Stimulated activated CD8-positive, alpha-beta memory T cell treated with anti-CD3 and anti-CD28 coated beads, Interleukin-15, amount 100 ng/mL, for 24 hours (primary cell): ENCODE measurements around the gene DLAT.
"Not testable (repeated sequence)": the region's sequence is repeated elsewhere in the genome, so short reads cannot be mapped to it uniquely, and the experiment has no call there.

Experiments
- DNase-seq: peaks from one replicate; pipeline ENCODE4 v3.0.0-alpha.2; 2020; ENCODE audit warnings: low read depth

DLAT gene

DNA sequence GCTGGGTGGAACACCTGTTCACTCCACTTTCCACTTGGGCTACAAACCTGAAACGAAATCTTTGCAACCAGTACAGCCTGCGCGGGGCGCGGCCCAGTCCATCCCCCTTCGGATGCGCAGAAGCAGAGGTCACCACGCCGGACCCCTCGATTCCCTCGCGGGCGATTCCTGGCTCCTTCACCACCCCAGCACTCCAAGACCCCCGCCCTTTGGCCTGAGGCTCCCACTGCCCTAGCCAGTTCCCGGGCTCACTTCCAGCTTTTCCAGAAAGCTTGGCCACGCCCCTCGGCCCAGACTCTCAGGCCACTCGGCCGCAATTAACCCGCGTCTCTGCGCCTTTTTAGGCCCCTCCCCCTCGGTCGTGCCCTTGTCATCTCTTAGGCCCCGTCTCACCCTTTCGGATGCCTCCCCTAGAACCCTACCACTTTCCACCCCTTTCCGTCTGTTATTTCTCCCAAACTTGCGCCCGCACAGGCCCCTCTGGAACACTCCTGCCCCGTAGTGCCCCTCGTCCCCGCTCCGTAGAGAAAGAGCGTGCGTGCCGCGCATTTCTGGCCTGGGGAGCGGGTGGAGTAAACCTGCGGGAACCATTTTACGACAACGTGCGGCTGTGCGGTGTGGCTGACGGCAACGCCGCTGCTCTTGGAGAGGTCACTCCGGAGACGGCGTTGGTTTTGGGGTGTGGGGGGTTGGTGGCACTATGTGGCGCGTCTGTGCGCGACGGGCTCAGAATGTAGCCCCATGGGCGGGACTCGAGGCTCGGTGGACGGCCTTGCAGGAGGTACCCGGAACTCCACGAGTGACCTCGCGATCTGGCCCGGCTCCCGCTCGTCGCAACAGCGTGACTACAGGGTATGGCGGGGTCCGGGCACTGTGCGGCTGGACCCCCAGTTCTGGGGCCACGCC is at the start of gene DLAT:
Gene DLAT, plus strand, starts transcription at position 636 of the 906 bp plus-strand sequence. Its CDS starts 65 bp downstream, at position 701.
- DNase-seq = peak; percentile 60

DNA sequence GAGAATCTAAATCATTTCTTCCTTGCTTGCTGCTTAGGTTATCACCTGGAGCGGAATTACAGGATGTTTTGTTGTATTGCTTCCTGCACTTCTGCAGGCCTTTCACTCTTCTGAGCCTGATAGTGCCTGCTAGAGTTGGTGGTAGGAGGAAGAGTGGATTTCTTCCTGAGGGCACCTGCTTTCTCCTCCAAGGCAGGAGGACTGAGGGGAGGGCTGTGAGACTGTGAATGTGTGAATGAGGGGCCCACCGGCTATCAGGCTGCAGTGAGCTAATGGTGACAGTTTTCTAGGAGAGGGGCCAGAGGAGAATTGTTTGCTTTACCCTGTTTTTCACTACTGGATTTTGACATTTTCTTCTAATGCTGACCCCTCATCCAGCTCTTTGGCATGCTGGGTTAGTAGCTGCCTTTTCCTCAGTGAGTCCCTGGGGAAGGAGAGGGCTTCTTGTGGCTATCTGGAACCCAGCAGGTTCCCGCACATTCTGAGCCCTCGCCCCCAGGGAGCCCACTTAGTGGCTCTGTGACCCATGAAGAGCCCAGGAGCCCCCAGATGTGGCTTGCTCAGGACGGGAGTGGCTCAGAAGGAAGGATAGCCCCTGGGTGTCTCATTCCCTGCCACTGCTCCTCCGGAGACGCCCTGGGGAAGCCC is 49.0 kb upstream of the DLAT start:
- DNase-seq = no peak

GRCh38 chr11:111976767-111977145 is 48.5 kb upstream of the DLAT start:
- DNase-seq = no peak

GRCh38 chr11:111977146-111978027 is 47.8 kb upstream of the DLAT start:
- no peak for DNase-seq

DNA sequence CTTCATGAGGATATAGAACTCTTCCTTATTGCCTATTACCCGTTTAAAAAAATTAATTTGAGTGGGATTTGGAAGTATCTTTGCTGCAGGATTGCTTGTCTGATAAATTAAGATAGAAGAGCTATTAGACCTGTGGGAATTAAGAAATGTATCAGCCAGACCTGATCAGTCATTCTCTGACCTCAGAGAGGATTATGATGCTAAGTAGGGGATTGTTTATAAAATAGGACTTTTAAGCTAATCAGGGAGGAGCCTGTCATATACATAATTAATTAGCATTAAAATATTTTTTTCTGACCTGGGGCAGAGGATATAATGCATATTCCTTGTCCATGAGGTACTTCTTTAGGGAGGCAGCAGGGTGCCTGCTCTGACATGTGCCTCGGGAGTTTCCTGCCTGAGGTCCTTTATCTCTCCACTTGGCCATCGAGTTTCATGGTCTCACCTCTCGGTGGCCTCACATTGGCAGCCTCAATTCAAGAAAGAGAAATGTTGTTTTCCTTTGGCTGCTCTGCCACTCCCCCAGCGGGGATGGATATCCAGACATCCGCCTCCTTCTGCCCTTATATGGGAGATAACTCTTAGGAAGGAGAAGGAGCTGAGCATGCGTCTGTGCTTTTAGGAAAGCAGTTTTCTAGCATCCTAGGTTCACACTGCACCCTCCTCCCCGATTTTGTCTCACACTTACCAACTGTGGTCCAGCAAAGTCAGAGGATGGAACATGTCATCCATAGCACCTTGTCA is 47.0 kb upstream of the DLAT start:
- DNase-seq = no peak

GRCh38 chr11:111980062-111980461 is 45.1 kb upstream of the DLAT start:
- no peak for DNase-seq

DNA sequence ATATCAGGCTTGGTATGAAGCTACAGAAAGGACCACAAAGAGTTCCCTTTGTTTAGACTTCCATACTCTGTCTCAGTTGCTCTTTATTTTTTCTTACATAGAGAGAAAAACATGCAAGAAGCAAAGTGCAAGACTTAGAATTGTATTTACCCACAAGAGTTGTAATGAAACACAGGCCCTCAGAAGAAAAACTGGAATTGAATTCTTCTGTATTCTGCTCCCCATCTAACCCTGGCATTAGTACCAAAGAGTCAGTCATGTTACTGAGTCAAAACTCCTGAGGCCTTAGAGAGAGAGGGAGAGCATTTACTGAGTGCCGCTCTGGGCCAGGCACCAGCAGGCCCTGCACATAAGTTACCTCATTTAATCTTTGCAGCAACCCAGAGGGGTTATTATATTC is 43.9 kb upstream of the DLAT start:
- no peak for DNase-seq

DNA sequence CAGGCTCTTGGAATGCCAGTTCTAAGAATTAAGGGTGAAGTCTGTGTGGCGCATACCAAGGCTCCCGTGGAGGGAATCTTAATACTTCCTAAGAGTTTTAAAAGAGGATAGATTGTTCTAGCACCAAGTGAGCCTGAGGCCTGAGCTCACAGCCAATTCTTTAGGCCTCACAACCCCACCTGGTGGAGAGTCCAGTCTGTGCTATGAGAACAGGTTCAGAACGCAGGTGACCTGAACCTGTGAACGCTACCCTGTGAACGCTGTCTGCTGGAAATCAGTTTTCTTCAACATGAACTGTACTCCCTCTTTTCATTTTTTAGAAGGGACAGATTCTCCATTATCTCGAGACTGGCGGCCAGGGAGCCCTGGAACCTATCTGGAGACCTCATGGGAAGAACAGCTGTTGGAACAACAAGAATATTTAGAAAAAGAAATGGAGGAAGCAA is 43.2 kb upstream of the DLAT start:
- DNase-seq = no peak

DNA sequence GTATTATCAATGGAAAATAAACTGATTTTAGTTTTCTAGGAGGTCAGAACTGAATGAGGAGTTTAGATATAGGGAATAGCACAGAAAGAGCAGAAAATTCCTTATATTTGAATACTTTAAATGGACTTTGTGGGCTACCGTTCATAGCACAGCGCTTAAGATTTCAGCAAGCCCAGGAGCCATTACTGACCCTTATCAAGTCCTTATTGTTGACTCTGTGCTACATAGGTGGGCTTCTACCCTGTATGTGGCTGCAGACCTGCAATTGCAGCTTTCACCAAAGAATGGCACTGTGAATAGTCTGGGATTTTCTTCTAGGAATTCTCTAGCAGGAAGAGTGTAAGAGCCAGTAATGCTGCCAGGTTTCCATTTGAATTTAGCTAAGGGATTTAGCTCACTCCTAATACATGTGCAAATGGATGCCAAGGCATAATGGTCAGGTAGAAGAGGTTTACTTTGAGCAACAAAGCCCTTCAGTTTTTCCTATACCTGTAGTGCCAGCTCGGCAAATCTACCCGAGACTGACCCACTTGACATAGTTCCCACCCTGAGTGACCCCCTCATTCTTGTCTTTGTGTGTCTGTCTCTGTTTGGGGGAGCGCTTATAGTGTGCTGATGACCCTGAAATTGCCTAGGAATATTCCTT is 42.5 kb upstream of the DLAT start:
- no peak for DNase-seq

- DNase-seq = no peak
These were observed 41.8 kb upstream of the DLAT start for GRCh38 chr11:111983187-111983986.

DNA sequence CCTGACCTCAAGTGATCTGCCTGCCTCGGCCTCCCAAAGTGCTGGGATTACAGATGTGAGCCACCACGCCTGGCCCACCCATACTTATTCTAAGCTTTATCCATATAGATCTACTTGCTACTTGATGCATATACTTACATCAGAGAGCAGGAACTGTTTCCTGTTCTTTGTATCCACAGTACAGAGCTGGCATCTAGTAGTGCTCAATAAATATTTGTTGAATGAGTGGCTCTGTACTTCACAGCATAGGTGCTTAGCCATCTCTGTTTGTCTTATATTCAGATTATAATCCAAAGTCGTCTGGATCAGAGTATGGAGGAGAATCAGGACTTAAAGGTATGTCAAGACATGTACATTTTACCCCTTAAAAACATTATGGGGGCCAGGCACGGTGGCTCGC is 38.6 kb upstream of the DLAT start:
- no peak for DNase-seq

GRCh38 chr11:111990381-111990780 is 34.8 kb upstream of the DLAT start:
- no peak for DNase-seq

DNA sequence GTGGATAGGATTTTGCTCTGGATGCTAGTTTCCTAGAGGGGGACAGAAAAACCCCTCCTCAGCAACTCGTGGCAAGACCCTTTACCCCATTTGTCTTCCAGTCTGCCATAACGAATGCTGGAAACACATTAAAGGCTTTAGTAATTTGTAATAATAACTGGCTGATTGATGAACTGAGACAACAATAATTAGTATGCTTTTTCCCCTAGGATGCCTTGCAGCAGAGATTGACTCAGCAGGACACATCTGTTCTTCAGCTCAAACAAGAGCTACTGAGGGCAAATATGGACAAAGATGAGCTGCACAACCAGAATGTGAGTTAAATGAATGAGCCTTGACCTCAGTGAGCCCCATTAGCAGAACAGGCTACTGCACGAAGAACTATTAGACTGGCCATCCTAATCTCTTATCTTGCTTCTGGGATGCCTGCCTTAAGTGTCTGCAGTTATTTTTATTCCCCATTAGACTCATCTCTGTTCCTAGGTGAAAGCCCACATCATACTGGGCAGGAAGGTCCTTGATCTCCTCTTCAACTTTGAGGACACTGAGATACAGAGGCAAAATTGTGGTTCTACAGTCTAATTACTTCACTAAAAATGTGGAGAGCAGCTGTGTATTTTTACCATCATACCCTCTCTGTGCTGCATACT is 32.9 kb upstream of the DLAT start:
- DNase-seq = no peak

DNA sequence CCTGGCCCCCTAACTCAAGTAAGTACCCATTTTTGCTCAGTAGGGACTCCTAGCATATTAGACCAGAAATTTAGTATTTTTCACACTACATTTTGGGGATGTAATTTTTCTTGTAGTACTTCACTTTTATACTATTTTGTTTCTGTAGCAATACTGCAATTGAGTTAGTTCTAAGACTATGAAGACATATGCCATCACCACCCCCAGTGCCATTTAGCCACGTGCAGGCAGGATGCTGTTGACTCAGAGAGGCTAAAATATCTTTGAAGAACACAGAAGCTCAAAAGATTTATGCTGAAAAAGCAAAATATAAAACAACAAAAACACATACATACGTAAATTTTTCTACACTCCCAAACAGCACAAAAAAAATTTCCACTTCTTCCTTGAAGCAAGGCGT is 29.1 kb upstream of the DLAT start:
- DNase-seq = no peak

GRCh38 chr11:111996669-111997068 is 28.5 kb upstream of the DLAT start:
- not testable (repeated sequence) for DNase-seq

DNA sequence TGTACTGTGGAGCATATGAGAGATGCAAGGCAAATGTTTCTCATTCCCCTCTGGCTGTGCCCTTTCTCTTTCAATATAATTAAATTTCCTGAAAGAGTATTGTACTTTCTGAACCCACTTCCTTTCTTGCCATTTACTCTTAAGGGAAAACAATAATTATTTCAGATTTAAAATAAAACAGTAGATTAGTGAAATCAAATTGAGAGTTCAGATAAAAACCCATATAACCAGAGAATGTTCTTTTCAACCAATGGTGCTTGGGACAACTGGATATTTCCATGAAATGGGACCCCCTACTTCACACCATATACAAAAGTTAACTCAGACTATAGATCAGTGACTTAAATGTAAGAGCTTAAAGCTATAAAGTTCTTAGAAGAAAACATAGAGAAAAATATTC is 26.1 kb upstream of the DLAT start:
- DNase-seq = no peak

- DNase-seq = no peak
These were observed 24.5 kb upstream of the DLAT start for GRCh38 chr11:112000703-112001102.

DNA sequence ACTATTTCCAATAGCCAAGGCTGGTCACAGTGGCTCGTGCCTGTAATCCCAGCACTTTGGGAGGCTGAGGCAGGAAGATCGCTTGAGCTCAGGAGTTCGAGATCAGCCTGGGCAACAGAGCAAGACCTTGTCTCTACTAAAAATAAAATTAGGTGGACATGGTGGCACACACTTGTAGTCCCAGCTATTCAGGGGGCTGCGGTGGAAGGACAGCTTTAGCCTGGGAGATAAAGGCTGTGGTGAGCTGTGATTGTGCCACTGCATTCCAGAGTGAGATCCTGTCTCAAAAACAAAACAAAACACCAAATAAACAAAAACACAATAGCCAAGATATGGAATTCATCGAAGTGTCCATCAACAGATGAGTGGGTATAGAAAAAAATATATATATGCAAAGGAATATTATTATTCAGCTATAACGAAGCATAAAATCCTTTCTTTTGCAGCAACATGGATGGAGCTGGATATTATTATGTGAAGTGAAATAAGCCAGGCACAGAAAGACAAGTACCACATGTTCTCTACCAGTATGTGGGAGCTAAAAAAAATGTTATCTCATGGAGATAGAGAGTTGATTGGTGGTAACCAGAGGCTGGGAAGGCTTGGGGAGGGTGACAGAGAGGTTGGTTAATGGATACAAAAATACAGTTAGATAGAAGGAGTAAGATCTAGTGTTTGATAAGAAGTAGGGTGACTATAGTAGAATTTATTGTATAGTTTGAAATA is 22.6 kb upstream of the DLAT start:
- DNase-seq = no peak

DNA sequence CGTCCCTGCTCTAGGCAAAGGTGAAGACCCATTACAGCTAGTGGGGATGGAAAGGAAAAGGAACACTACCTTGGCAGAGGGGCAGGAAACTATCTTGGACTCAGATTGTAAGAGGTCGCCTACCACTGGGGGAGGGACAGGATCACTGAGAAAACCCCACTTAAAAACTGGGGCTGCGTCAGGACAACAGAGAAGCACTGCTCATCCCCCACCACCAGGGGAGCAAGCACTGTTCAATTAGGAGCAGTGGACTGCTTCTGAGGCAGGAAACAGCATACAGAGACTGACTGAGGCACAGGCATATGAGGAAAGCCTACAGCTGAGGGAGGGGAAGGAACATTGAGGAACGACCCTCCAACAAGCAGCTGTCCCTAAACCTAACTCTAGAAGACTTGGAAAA is 20.8 kb upstream of the DLAT start:
- DNase-seq = no peak
